H1 (cell line): Measurements from ENCODE around the gene APOBEC3H.

Experiments used
- EZH2 ChIP-seq: fragments of 200-600 bp; sonication (generic); IDR thresholded peaks from 2 replicates; pipeline ENCODE4 v1.7.1; 2012; ENCODE audit warnings: low read depth, mild to moderate bottlenecking, moderate library complexity, low read length, inconsistent platforms; ENCODE audit not compliant: severe bottlenecking
- FOSL1 ChIP-seq: IDR thresholded peaks from 2 replicates; pipeline ENCODE4 v1.6.1; 2011; ENCODE audit warnings: mild to moderate bottlenecking, low read depth, low read length, moderate library complexity; ENCODE audit not compliant: insufficient read depth
- GABPA ChIP-seq: IDR thresholded peaks from 2 replicates; pipeline ENCODE4 v1.6.1; 2011; ENCODE audit warnings: mild to moderate bottlenecking, low read length, moderate library complexity, borderline replicate concordance; ENCODE audit not compliant: insufficient read depth
- HDAC6 ChIP-seq: IDR thresholded peaks from one replicate; pipeline ENCODE4 v1.7.1; 2012; ENCODE audit warnings: low read depth, mild to moderate bottlenecking, inconsistent platforms, low read length, moderate library complexity
- NRF1 ChIP-seq: IDR thresholded peaks from 2 replicates; pipeline ENCODE4 v1.6.1; 2011; ENCODE audit warnings: mild to moderate bottlenecking, low read depth, low read length, improper control_type of control experiment
- POLR2AphosphoS5 ChIP-seq: IDR thresholded peaks from 2 replicates; pipeline ENCODE4 v1.6.1; 2011; ENCODE audit warnings: low read depth, low read length
- TBP ChIP-seq: IDR thresholded peaks from 2 replicates; pipeline ENCODE4 v1.6.1; 2011; ENCODE audit warnings: low read depth, low read length, improper control_type of control experiment
- TF ChIP-seq, protein P1 (sequence below), 3 experiments: IDR thresholded peaks; 1 replicate in 2 of 3; 2 replicates in 1 of 3; pipeline versions ENCODE4 v1.5.1 to v1.6.1; 2011; ENCODE audit warnings: low read length in 3 of 3, mild to moderate bottlenecking in 3 of 3, inconsistent platforms in 2 of 3, low read depth in 1 of 3, moderate library complexity in 1 of 3; ENCODE audit not compliant: insufficient read depth in 1 of 3; ENCODE audit errors: control extremely low read depth in 1 of 3

DNA sequence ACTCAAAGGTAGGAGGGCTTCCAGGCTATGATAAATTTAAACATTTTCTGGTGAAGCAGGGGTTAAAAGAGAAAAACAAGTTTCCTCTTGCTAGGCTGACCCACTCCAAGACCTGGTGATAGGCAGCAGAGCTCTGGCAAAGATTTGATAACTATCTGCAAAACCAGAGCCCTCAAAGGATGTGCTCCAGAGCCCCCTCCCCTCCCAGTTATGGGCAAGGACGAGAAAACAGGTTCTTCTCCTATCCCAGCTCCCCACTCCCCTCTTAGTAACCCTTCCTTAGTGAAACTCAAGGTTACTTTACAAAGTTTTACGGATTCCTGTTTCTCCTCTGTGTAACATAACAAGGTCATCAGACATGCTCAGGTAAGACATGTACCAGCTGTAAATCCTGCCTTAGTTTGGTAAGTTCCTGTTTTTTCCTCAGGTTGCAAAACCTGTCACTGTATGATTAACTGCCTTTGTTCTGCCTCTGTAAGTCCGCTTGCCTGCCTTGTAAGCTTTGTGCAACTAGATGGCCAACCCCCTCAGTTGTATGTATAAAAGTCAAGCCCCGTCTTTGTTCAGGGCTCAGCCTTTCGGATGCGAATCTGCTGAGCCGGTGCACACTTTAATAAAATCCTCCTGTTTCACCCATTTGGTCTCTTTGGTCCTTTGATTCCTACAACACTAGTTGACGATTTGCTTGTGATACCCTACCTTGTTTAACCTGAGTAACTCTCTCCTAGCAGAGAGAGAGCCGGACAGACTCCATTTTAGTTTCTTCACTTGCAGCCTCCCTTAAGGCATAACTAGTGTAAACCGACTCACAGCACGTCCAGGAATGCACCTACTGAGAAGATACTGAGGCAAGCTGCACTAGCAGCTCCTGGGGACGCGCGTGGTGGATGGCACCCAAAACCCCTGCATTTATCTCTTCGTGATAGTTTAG, 13.9 kb downstream of the APOBEC3H start:
- TF ChIP-seq EZH2 = no peak
- no peak for TF ChIP-seq NRF1
- TF ChIP-seq, protein P1, sequence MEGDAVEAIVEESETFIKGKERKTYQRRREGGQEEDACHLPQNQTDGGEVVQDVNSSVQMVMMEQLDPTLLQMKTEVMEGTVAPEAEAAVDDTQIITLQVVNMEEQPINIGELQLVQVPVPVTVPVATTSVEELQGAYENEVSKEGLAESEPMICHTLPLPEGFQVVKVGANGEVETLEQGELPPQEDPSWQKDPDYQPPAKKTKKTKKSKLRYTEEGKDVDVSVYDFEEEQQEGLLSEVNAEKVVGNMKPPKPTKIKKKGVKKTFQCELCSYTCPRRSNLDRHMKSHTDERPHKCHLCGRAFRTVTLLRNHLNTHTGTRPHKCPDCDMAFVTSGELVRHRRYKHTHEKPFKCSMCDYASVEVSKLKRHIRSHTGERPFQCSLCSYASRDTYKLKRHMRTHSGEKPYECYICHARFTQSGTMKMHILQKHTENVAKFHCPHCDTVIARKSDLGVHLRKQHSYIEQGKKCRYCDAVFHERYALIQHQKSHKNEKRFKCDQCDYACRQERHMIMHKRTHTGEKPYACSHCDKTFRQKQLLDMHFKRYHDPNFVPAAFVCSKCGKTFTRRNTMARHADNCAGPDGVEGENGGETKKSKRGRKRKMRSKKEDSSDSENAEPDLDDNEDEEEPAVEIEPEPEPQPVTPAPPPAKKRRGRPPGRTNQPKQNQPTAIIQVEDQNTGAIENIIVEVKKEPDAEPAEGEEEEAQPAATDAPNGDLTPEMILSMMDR (IDR thresholded peaks at IDR 0.05; ENCODE audit: control extremely low read depth in 1 of 3, insufficient read depth in 1 of 3, low read depth in 1 of 3, low read length in 3 of 3) = no peak
- TF ChIP-seq HDAC6 = no peak
- TF ChIP-seq FOSL1 = no peak
- no peak for TF ChIP-seq GABPA
- TF ChIP-seq POLR2AphosphoS5 = no peak
- no peak for TF ChIP-seq TBP
